ENCODE data around the gene SULT1C2.
"Not testable (repeated sequence)": the region's sequence is repeated elsewhere in the genome, so short reads cannot be mapped to it uniquely, and the experiment has no call there.

The SULT1C2 gene

GRCh38 chr2:108325756-108326155 is 37.1 kb downstream of the SULT1C2 start:
- H3K4me1 ChIP-seq (ENCODE audit: control insufficient read depth, insufficient read depth, low read length), result no peaks in the 10 kb centered on the region
- no peaks in the 10 kb centered on the region for H3K9me3 ChIP-seq (ENCODE audit: control insufficient read depth, insufficient read depth, low read length)
- no peaks in the 10 kb centered on the region for H3K27me3 ChIP-seq (ENCODE audit: control insufficient read depth, insufficient read depth, low read length)
- H3K36me3 ChIP-seq (ENCODE audit: control insufficient read depth, insufficient read depth, low read length), result no peaks in the 10 kb centered on the region
- H3K4me3 ChIP-seq (ENCODE audit: low read depth, low read length), result no peak overlapping the region
- no peak overlapping the region for H3K9ac ChIP-seq (ENCODE audit: low read depth, low read length)

GRCh38 chr2:108329771-108330170 is 41.1 kb downstream of the SULT1C2 start:
- no peaks in the 10 kb centered on the region for H3K4me1 ChIP-seq (ENCODE audit: control insufficient read depth, insufficient read depth, low read length)
- no peaks in the 10 kb centered on the region for H3K27me3 ChIP-seq (ENCODE audit: control insufficient read depth, insufficient read depth, low read length)
- H3K9me3 ChIP-seq (ENCODE audit: control insufficient read depth, insufficient read depth, low read length), result no peaks in the 10 kb centered on the region
- H3K4me3 ChIP-seq (ENCODE audit: low read depth, low read length), result no peak overlapping the region
- H3K9ac ChIP-seq (ENCODE audit: low read depth, low read length), result no peak overlapping the region
- H3K36me3 ChIP-seq (ENCODE audit: control insufficient read depth, insufficient read depth, low read length), result no peaks in the 10 kb centered on the region

- no peaks in the 10 kb centered on the region for H3K27me3 ChIP-seq (ENCODE audit: control insufficient read depth, insufficient read depth, low read length)
- no peaks in the 10 kb centered on the region for H3K36me3 ChIP-seq (ENCODE audit: control insufficient read depth, insufficient read depth, low read length)
- H3K9me3 ChIP-seq (ENCODE audit: control insufficient read depth, insufficient read depth, low read length), result no peaks in the 10 kb centered on the region
- H3K4me1 ChIP-seq (ENCODE audit: control insufficient read depth, insufficient read depth, low read length), result no peaks in the 10 kb centered on the region
- no peak overlapping the region for H3K9ac ChIP-seq (ENCODE audit: low read depth, low read length)
- H3K4me3 ChIP-seq (ENCODE audit: low read depth, low read length), result no peak overlapping the region
Observed at GRCh38 chr2:108330979-108331378, 42.3 kb downstream of the SULT1C2 start.

GRCh38 chr2:108345951-108346350 is 57.3 kb downstream of the SULT1C2 start:
- H3K36me3 ChIP-seq (ENCODE audit: control insufficient read depth, insufficient read depth, low read length), result no peaks in the 10 kb centered on the region
- H3K9ac ChIP-seq (ENCODE audit: low read depth, low read length), result no peak overlapping the region
- no peak overlapping the region for H3K4me3 ChIP-seq (ENCODE audit: low read depth, low read length)
- no peaks in the 10 kb centered on the region for H3K9me3 ChIP-seq (ENCODE audit: control insufficient read depth, insufficient read depth, low read length)
- H3K27me3 ChIP-seq (ENCODE audit: control insufficient read depth, insufficient read depth, low read length), result no peaks in the 10 kb centered on the region
- H3K4me1 ChIP-seq (ENCODE audit: control insufficient read depth, insufficient read depth, low read length), result peaks cover 4% of the 10 kb centered on the region

GRCh38 chr2:108346827-108347226 is 58.1 kb downstream of the SULT1C2 start:
- Histone ChIP-seq H3K4me3 (ENCODE audit: low read depth, low read length) (no peak overlapping the region), H3K9me3 (ENCODE audit: control insufficient read depth, insufficient read depth, low read length) (no peaks in the 10 kb centered on the region), H3K4me1 (ENCODE audit: control insufficient read depth, insufficient read depth, low read length) (peaks cover 4% of the 10 kb centered on the region), H3K36me3 (ENCODE audit: control insufficient read depth, insufficient read depth, low read length) (no peaks in the 10 kb centered on the region), H3K27me3 (ENCODE audit: control insufficient read depth, insufficient read depth, low read length) (no peaks in the 10 kb centered on the region), H3K9ac (ENCODE audit: low read depth, low read length) (no peak overlapping the region)

- Histone ChIP-seq H3K9me3 (ENCODE audit: control insufficient read depth, insufficient read depth, low read length) (no peaks in the 10 kb centered on the region), H3K27me3 (ENCODE audit: control insufficient read depth, insufficient read depth, low read length) (no peaks in the 10 kb centered on the region), H3K4me3 (ENCODE audit: low read depth, low read length) (no peak overlapping the region), H3K4me1 (ENCODE audit: control insufficient read depth, insufficient read depth, low read length) (peaks cover 4% of the 10 kb centered on the region), H3K9ac (ENCODE audit: low read depth, low read length) (no peak overlapping the region), H3K36me3 (ENCODE audit: control insufficient read depth, insufficient read depth, low read length) (no peaks in the 10 kb centered on the region)
Observed at GRCh38 chr2:108347786-108348185, 59.1 kb downstream of the SULT1C2 start.

- no peaks in the 10 kb centered on the region for H3K27me3 ChIP-seq (ENCODE audit: control insufficient read depth, insufficient read depth, low read length)
- no peak overlapping the region for H3K4me3 ChIP-seq (ENCODE audit: low read depth, low read length)
- peaks cover 4% of the 10 kb centered on the region for H3K4me1 ChIP-seq (ENCODE audit: control insufficient read depth, insufficient read depth, low read length)
- H3K9ac ChIP-seq (ENCODE audit: low read depth, low read length), result no peak overlapping the region
- H3K36me3 ChIP-seq (ENCODE audit: control insufficient read depth, insufficient read depth, low read length), result no peaks in the 10 kb centered on the region
- H3K9me3 ChIP-seq (ENCODE audit: control insufficient read depth, insufficient read depth, low read length), result no peaks in the 10 kb centered on the region
Observed at GRCh38 chr2:108348816-108349570, 60.3 kb downstream of the SULT1C2 start.

- Histone ChIP-seq H3K27me3 (ENCODE audit: control insufficient read depth, insufficient read depth, low read length) (no peaks in the 10 kb centered on the region), H3K36me3 (ENCODE audit: control insufficient read depth, insufficient read depth, low read length) (no peaks in the 10 kb centered on the region), H3K9me3 (ENCODE audit: control insufficient read depth, insufficient read depth, low read length) (no peaks in the 10 kb centered on the region), H3K4me3 (ENCODE audit: low read depth, low read length) (no peak overlapping the region), H3K9ac (ENCODE audit: low read depth, low read length) (no peak overlapping the region), H3K4me1 (ENCODE audit: control insufficient read depth, insufficient read depth, low read length) (peaks cover 4% of the 10 kb centered on the region)
Observed at GRCh38 chr2:108349571-108349928, 60.9 kb downstream of the SULT1C2 start.

- H3K9ac ChIP-seq (ENCODE audit: low read depth, low read length), result no peak overlapping the region
- no peak overlapping the region for H3K4me3 ChIP-seq (ENCODE audit: low read depth, low read length)
- no peaks in the 10 kb centered on the region for H3K36me3 ChIP-seq (ENCODE audit: control insufficient read depth, insufficient read depth, low read length)
- no peaks in the 10 kb centered on the region for H3K9me3 ChIP-seq (ENCODE audit: control insufficient read depth, insufficient read depth, low read length)
- H3K27me3 ChIP-seq (ENCODE audit: control insufficient read depth, insufficient read depth, low read length), result no peaks in the 10 kb centered on the region
- H3K4me1 ChIP-seq (ENCODE audit: control insufficient read depth, insufficient read depth, low read length), result peaks cover 4% of the 10 kb centered on the region
Observed at GRCh38 chr2:108351889-108352288, 63.2 kb downstream of the SULT1C2 start.

- H3K9me3 ChIP-seq (ENCODE audit: control insufficient read depth, insufficient read depth, low read length), result no peaks in the 10 kb centered on the region
- no peaks in the 10 kb centered on the region for H3K36me3 ChIP-seq (ENCODE audit: control insufficient read depth, insufficient read depth, low read length)
- H3K27me3 ChIP-seq (ENCODE audit: control insufficient read depth, insufficient read depth, low read length), result no peaks in the 10 kb centered on the region
- peaks cover 2% of the 10 kb centered on the region for H3K4me1 ChIP-seq (ENCODE audit: control insufficient read depth, insufficient read depth, low read length)
- H3K9ac ChIP-seq (ENCODE audit: low read depth, low read length), result no peak overlapping the region
- H3K4me3 ChIP-seq (ENCODE audit: low read depth, low read length), result no peak overlapping the region
Observed at GRCh38 chr2:108354136-108354535, 65.4 kb downstream of the SULT1C2 start.

- Histone ChIP-seq H3K4me3 (ENCODE audit: low read depth, low read length) (no peak overlapping the region), H3K9me3 (ENCODE audit: control insufficient read depth, insufficient read depth, low read length) (no peaks in the 10 kb centered on the region), H3K36me3 (ENCODE audit: control insufficient read depth, insufficient read depth, low read length) (no peaks in the 10 kb centered on the region)
Observed at GRCh38 chr2:108355906-108356734, 67.4 kb downstream of the SULT1C2 start.

GRCh38 chr2:108359336-108359735 is 70.6 kb downstream of the SULT1C2 start:
- not testable (repeated sequence) for H3K9me3 ChIP-seq (ENCODE audit: control insufficient read depth, insufficient read depth, low read length); H3K36me3 ChIP-seq (ENCODE audit: control insufficient read depth, insufficient read depth, low read length); H3K27me3 ChIP-seq (ENCODE audit: control insufficient read depth, insufficient read depth, low read length); H3K4me3 ChIP-seq (ENCODE audit: low read depth, low read length); H3K4me1 ChIP-seq (ENCODE audit: control insufficient read depth, insufficient read depth, low read length); H3K9ac ChIP-seq (ENCODE audit: low read depth, low read length)

More at GRCh38 chr2:108355906-108356734, 67.4 kb downstream of the SULT1C2 start:
- H3K27me3 ChIP-seq (ENCODE audit: control insufficient read depth, insufficient read depth, low read length), result no peaks in the 10 kb centered on the region
- H3K4me1 ChIP-seq (ENCODE audit: control insufficient read depth, insufficient read depth, low read length), result no peaks in the 10 kb centered on the region
- no peak overlapping the region for H3K9ac ChIP-seq (ENCODE audit: low read depth, low read length)

Measured in iPS-15b (cell line).